Dendritic cell treated with granulocyte-macrophage colony-stimulating factor and Interleukin-4, amounts not matched to agents 40 ng/mL and 50 ng/mL, for 4 days (primary cell): ENCODE results near the gene TAGAP.
A peak's percentile ranks its signal among the peaks of the same experiment; 100 is the strongest.
"Not testable (repeated sequence)": the region's sequence is repeated elsewhere in the genome, so short reads cannot be mapped to it uniquely, and the experiment has no call there.

Experiments used
- H3K27ac Mint-ChIP-seq: one replicate; pipeline ENCODE4 v1.8.0; 2022; ENCODE audit warnings: mild to moderate bottlenecking, mixed read lengths
- H3K27me3 Mint-ChIP-seq: one replicate; pipeline ENCODE4 v1.8.0; 2022; ENCODE audit warnings: mild to moderate bottlenecking, mixed read lengths
- H3K36me3 Mint-ChIP-seq: one replicate; pipeline ENCODE4 v1.8.0; 2022; ENCODE audit warnings: low read depth, mixed read lengths
- H3K4me1 Mint-ChIP-seq: one replicate; pipeline ENCODE4 v1.8.0; 2022; ENCODE audit warnings: low read depth, mixed read lengths
- H3K4me3 Mint-ChIP-seq: one replicate; pipeline ENCODE4 v1.8.0; 2022; ENCODE audit warnings: mild to moderate bottlenecking, moderate library complexity, mixed read lengths
- H3K9me3 Mint-ChIP-seq: one replicate; pipeline ENCODE4 v1.8.0; 2022; ENCODE audit warnings: mixed read lengths
- intact Hi-C: fragments of 100-400 bp; cut with micrococcal nuclease; formaldehyde crosslinking; loops from one replicate; pipeline ENCODE4 v1.15.0; 2022

Gene TAGAP

DNA sequence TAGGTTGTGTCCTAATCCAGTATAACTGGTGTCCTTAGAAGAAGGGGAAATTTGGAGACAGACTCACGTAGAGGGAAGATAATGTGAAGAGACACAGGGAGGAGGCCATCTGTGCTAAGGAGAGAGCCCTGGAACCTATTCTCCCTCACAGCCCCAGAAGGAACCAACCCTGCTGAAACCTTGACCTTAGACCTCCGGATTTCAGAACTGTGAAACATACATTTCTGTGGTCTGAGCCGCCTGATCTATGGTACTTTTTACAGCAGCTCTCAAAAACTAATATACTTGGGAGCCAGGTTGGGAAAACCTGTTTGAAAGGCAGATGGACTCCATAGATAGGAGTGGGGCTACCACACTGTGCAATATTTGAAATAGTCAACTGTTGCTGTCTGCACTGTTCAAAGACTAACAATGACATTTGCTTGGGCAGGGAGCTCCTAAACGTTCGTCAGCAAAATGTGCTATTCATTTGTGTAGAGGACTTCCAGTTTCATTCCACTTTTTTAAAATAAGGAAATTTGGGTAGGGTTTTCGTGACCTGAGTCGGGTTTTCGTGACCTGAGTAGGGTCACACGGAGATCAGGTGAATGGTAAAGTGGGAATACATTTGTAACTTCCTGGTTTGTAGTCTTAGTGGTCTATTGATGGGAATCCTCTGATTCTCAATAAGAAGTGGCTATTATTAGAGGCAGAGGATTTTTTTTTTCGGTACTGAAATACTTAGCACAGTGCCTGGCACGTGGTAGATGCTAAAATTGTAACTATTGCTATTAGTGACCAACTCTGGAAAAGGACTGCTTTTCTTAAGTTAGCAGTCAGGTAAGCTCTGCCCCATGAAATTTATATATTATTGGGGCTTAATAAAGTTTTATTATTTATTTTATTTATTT lies 11.4 kb downstream of the TAGAP start:
- Mint-ChIP-seq H3K9me3 (no peaks in the 10 kb centered on the region), H3K4me3 (no peak overlapping the region), H3K4me1 (peaks cover 64% of the 10 kb centered on the region)

DNA sequence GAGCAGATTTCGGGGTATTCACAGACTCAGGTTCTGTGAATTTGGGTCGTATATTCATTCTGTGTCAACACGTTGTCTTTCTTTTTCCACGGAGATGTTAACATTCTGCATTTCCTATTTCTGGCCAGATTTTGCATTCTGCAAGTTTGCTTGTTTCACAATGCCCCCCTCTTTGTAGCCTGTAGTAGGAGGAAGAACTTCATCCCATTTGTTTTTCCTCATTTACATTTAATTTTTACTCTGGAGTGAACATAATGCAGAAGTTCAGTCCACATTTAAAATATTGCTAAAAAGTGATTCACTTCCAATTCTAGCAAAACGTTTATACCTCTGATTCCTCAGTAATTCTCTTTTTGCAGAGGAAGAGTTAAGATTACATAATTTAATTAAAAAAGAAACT lies 12.9 kb downstream of the TAGAP start:
- Mint-ChIP-seq H3K27ac (peak overlapping the region; percentile 79), H3K4me1 (peaks cover 56% of the 10 kb centered on the region), H3K36me3 (peaks cover 21% of the 10 kb centered on the region), H3K4me3 (peak overlapping the region; percentile 44), H3K27me3 (no peaks in the 10 kb centered on the region), H3K9me3 (no peaks in the 10 kb centered on the region)
- intact Hi-C loops: loop anchor here (5.0 kb wide), 1 partner anchor 35 kb away; no protein-coding TSS in a partner anchor

More for the DNA sequence above, 11.4 kb downstream of the TAGAP start:
- intact Hi-C loops: loop anchor here (5.0 kb wide), 1 partner anchor 36 kb away; no protein-coding TSS in a partner anchor
- peak overlapping the region; percentile 79 for H3K27ac Mint-ChIP-seq
- H3K36me3 Mint-ChIP-seq: peaks cover 36% of the 10 kb centered on the region
- no peaks in the 10 kb centered on the region for H3K27me3 Mint-ChIP-seq

- Mint-ChIP-seq H3K27ac (no peak overlapping the region), H3K36me3 (peaks cover 4% of the 10 kb centered on the region), H3K27me3 (no peaks in the 10 kb centered on the region), H3K9me3 (peaks cover 10% of the 10 kb centered on the region), H3K4me3 (no peak overlapping the region), H3K4me1 (peaks cover 46% of the 10 kb centered on the region)
- intact Hi-C loops: loop anchor here (5.0 kb wide), 1 partner anchor 33 kb away; no protein-coding TSS in a partner anchor
These were observed 14.6 kb downstream of the TAGAP start for GRCh38 chr6:159030168-159030567.

DNA sequence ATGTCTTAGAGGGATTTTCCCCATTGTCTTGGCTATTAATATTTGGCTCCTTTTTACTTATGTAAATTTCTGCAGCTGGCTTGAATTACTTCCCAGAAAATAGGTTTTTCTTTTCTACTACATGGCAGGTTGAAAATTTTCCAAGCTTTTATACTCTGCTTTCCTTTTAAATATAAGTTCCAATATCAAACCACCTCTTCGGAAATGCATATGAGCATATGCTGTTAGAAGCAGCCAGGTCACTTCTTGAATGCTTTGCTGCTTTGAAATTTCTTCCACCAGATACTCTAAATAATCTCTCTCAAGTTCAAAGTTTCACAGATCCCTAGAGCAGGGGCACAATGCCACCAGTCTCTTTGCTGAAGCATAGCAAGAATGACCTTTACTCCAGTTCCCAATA lies 19.6 kb downstream of the TAGAP start:
- H3K27me3 Mint-ChIP-seq, H3K27ac Mint-ChIP-seq, intact Hi-C loops, H3K4me3 Mint-ChIP-seq: not testable (repeated sequence)
- Mint-ChIP-seq H3K4me1 (peaks cover 13% of the 10 kb centered on the region), H3K36me3 (peaks cover 11% of the 10 kb centered on the region), H3K9me3 (peaks cover 22% of the 10 kb centered on the region)

- H3K4me3 Mint-ChIP-seq: no peak overlapping the region
- no peak overlapping the region for H3K27ac Mint-ChIP-seq
- intact Hi-C loops: no loop called here
- H3K4me1 Mint-ChIP-seq: peaks cover 13% of the 10 kb centered on the region
- peaks cover 11% of the 10 kb centered on the region for H3K36me3 Mint-ChIP-seq
- H3K27me3 Mint-ChIP-seq: no peaks in the 10 kb centered on the region
- H3K9me3 Mint-ChIP-seq: peaks cover 22% of the 10 kb centered on the region
These were observed 20.9 kb downstream of the TAGAP start for GRCh38 chr6:159023893-159024292.

- Mint-ChIP-seq H3K4me3 (no peak overlapping the region), H3K36me3 (peaks cover 10% of the 10 kb centered on the region), H3K4me1 (peaks cover 5% of the 10 kb centered on the region), H3K27me3 (no peaks in the 10 kb centered on the region), H3K27ac (no peak overlapping the region), H3K9me3 (peaks cover 10% of the 10 kb centered on the region)
- intact Hi-C loops: no loop called here
These were observed 24.8 kb downstream of the TAGAP start for GRCh38 chr6:159020011-159020410.

DNA sequence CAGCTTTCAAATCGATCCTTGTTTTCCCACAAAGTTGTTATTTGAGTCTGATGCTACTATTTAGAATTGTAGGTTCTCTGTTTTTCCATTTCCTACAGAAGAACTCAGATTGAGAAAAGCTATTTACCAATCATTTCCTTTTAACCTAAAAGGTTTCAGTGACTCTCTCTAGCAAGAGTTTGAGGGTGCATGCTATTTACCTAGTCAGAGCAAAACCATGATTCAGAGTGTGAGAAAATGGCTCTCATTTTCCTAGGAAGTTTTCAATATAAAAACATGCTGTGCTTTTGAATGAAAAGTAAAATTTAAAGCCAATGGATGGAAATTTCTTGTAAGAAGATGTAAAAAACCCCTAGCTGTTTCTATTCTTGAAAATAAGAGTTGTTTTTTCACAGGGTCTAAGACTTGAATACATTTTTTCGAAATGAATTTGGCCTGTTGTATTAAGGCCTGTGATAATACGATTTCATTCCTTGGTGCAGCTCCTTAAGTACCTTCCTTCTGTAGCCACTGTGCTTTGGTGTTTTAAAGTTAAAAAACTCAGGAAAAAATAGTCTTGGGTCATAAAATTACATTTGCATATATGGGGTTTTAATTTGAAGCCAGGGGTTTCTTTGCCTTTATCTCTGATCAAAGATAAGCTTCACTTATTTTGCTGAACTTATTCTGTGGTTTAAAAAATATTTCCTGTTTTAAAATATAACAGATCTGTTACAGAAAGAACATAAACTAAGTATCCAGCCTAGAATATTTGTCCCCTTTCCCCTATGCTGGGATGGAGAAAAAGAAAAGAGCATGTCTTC lies 26.8 kb downstream of the TAGAP start:
- Mint-ChIP-seq H3K9me3 (no peaks in the 10 kb centered on the region), H3K4me1 (peaks cover 5% of the 10 kb centered on the region), H3K27me3 (no peaks in the 10 kb centered on the region), H3K4me3 (no peak overlapping the region), H3K36me3 (no peaks in the 10 kb centered on the region), H3K27ac (no peak overlapping the region)
- intact Hi-C loops: no loop called here

DNA sequence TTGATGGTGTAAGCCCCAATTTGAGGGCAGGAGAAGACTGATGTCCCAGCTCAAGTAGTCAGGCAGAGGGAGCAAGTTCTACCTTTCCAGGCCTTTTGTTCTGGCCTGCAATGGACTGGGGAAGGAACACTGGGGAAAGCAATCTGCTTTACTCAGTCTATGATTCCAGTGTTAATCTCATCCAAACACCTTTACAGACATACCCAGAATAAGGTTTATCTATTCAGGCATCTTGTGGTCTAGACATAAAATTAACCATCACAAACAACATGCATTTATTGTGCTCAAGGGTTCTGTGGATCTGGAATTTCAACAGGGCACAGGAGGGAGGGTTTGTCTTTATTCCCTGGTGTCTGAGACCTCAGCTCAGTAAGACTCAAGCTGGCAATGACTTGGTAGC lies 30.4 kb downstream of the TAGAP start:
- H3K4me3 Mint-ChIP-seq: no peak overlapping the region
- intact Hi-C loops: no loop called here
- H3K9me3 Mint-ChIP-seq: no peaks in the 10 kb centered on the region
- no peaks in the 10 kb centered on the region for H3K27me3 Mint-ChIP-seq
- H3K36me3 Mint-ChIP-seq: no peaks in the 10 kb centered on the region
- peaks cover 21% of the 10 kb centered on the region for H3K4me1 Mint-ChIP-seq
- H3K27ac Mint-ChIP-seq: no peak overlapping the region

DNA sequence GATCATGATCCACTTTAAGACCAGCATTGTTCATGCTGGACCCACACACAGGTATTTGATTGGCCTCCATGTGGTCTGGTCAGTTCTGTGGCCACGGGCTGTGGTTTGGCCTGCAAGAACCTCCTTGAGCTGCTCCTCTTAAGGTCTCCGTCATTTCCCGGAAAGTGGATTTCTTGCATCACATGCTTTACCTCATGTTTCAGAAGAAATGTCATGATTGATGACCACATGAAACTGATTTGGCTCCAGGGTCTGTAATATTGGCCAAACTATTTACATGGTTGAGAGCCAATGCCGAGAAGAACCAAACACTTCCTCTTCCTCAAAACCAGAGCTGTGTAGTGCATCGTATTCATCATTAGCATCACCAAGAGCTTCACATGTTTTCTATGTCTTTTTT lies 31.6 kb downstream of the TAGAP start:
- H3K27ac Mint-ChIP-seq: no peak overlapping the region
- H3K4me1 Mint-ChIP-seq: peaks cover 17% of the 10 kb centered on the region
- H3K4me3 Mint-ChIP-seq: no peak overlapping the region
- H3K9me3 Mint-ChIP-seq: no peaks in the 10 kb centered on the region
- intact Hi-C loops: no loop called here
- H3K27me3 Mint-ChIP-seq: no peaks in the 10 kb centered on the region
- H3K36me3 Mint-ChIP-seq: no peaks in the 10 kb centered on the region

DNA sequence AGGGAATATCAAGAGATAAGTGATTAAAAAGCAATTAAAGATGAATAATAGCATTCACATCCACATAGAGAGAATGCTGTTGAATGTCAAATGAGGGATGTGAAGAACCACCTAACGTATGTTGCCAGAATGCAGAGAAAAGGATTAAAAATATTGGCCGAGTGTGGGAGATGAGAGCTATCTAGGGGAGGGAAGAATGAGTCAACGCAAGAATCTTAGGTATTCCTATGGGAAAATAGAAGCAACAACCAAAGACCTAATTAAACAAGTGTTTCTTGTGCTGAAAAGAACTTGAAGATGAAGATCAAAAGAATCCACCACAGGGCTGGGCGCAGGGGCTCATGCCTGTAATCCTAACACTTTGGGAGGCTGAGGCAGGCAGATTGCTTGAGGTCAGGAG lies 32.6 kb downstream of the TAGAP start:
- no peaks in the 10 kb centered on the region for H3K9me3 Mint-ChIP-seq
- H3K27ac Mint-ChIP-seq: no peak overlapping the region
- no peaks in the 10 kb centered on the region for H3K27me3 Mint-ChIP-seq
- peaks cover 28% of the 10 kb centered on the region for H3K4me1 Mint-ChIP-seq
- H3K4me3 Mint-ChIP-seq: no peak overlapping the region
- intact Hi-C loops: no loop called here
- no peaks in the 10 kb centered on the region for H3K36me3 Mint-ChIP-seq

GRCh38 chr6:159010037-159010612 lies 34.7 kb downstream of the TAGAP start:
- H3K27me3 Mint-ChIP-seq, H3K9me3 Mint-ChIP-seq, intact Hi-C loops, H3K36me3 Mint-ChIP-seq, H3K4me3 Mint-ChIP-seq: not testable (repeated sequence)
- H3K27ac Mint-ChIP-seq: peak overlapping the region; percentile 4
- peaks cover 48% of the 10 kb centered on the region for H3K4me1 Mint-ChIP-seq

DNA sequence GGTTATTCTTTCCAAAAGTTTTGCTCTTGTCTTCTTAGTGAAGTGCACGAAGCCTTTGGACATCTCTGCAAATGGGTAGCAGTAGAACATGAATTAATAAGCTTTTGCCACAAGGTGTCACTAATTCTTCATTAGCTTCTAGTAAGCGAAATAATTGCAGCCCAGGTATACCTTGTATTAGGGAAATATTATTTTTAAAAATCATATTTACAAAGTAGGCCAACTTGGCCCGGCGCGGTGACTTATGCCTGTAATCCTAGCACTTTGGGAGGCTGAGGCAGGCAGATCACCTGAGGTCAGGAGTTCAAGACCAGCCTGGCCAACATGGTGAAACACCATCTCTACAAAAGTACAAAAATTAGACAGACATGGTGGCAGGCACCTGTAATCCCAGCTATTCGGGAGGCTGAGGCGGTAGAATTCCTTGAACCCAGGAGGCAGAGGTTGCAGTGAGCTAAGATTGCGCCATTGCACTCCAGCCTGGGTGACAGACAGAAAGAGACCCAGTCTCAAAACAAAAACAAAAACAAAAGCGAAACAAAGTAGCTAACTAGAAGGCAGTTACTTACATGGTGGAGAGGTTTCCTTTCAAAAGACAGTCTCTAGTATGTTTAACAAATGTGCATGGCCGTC lies 36.0 kb downstream of the TAGAP start:
- Mint-ChIP-seq H3K9me3 (no peaks in the 10 kb centered on the region), H3K4me3 (no peak overlapping the region), H3K27me3 (no peaks in the 10 kb centered on the region), H3K27ac (no peak overlapping the region), H3K36me3 (no peaks in the 10 kb centered on the region), H3K4me1 (peaks cover 61% of the 10 kb centered on the region)
- intact Hi-C loops: loop anchor here (1.0 to 5.0 kb wide), 3 partner anchors 34 to 126 kb away; partner anchors contain the start of gene TAGAP

DNA sequence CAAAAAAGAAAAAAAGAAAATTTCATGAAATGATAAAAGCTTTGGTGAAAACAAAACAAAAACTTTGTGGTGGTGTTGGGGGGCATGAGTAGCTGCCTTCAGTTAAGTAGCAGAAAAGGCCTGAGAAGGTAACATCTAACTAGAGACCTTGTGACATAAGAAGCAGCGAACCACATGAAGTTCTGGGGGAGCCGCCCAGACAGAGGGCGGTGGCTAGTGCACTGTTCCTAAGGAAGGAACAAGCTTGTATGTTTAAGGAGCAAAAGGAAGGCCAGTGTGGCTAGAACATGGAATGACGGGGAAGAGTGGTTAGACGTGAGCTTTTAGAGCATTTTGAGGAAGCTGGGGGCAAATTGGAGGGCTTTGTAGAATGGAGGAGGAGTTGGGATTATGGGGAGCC lies 37.3 kb downstream of the TAGAP start:
- Mint-ChIP-seq H3K36me3 (no peaks in the 10 kb centered on the region), H3K4me3 (no peak overlapping the region), H3K4me1 (peaks cover 67% of the 10 kb centered on the region), H3K9me3 (no peaks in the 10 kb centered on the region), H3K27me3 (no peaks in the 10 kb centered on the region), H3K27ac (peak overlapping the region; percentile 38)
- intact Hi-C loops: loop anchor here (5.0 kb wide), 1 partner anchor 35 kb away; the partner anchor contains the start of gene TAGAP
